MCF 10A (cell line): ENCODE results near the gene SEM1. TPM values are rescaled to one million over a fixed set of nuclear protein-coding genes. Genes with fewer than 3 reads are reported as not detected.
"Not testable (repeated sequence)": the region's sequence is repeated elsewhere in the genome, so short reads cannot be mapped to it uniquely, and the experiment has no call there.

Experiments
- BruUV-seq: library from RNA; stranded (reverse); fragments of 400-500 nt; replicated peaks from 2 replicates; lab custom pipeline; 2021; lab: Mats Ljungman, UMichigan
- CTCF ChIA-PET: fragments of 300-600 bp; sonication (Branson Sonifier 250); formaldehyde crosslinking; extraction: SDS; loops from one replicate; lab custom pipeline; 2021; ENCODE audit warnings: antibody characterized with exemption, inconsistent platforms; lab: Yijun Ruan, JAX
- POLR2A ChIA-PET: fragments of 300-600, 350-650 bp; sonication (Branson Sonifier 250); formaldehyde crosslinking; extraction: SDS; loops from one replicate; lab custom pipeline; 2020; ENCODE audit warnings: antibody characterized with exemption, inconsistent platforms; lab: Yijun Ruan, JAX
- DNase-seq: peaks from one replicate; pipeline ENCODE4 v3.0.0-alpha.2; 2018; ENCODE audit not compliant: unreplicated experiment
- H3K27ac Mint-ChIP-seq: one replicate; pipeline ENCODE4 v1.8.0; 2022; ENCODE audit warnings: mild to moderate bottlenecking, low read depth, mixed read lengths; ENCODE audit not compliant: unreplicated experiment
- H3K27me3 Mint-ChIP-seq: one replicate; pipeline ENCODE4 v1.8.0; 2022; ENCODE audit warnings: mixed read lengths; ENCODE audit not compliant: insufficient read depth, unreplicated experiment
- H3K36me3 Mint-ChIP-seq: one replicate; pipeline ENCODE4 v1.8.0; 2022; ENCODE audit warnings: mild to moderate bottlenecking, moderate library complexity, mixed read lengths; ENCODE audit not compliant: insufficient read depth, unreplicated experiment
- H3K4me1 Mint-ChIP-seq: one replicate; pipeline ENCODE4 v1.8.0; 2022; ENCODE audit warnings: mixed read lengths; ENCODE audit not compliant: insufficient read depth, unreplicated experiment
- H3K4me3 Mint-ChIP-seq: one replicate; pipeline ENCODE4 v1.8.0; 2022; ENCODE audit warnings: mild to moderate bottlenecking, moderate library complexity, mixed read lengths; ENCODE audit not compliant: unreplicated experiment
- H3K9me3 Mint-ChIP-seq: one replicate; pipeline ENCODE4 v1.8.0; 2022; ENCODE audit warnings: mixed read lengths; ENCODE audit not compliant: unreplicated experiment
- intact Hi-C: fragments of 100-400 bp; cut with micrococcal nuclease; formaldehyde crosslinking; loops from 2 replicates; pipeline ENCODE4 v1.14.1; 2022
- total RNA-seq: library from RNA; stranded (reverse); gene quantifications from 2 replicates; pipeline ENCODE4 v1.2.3, GENCODE V29; 2022
- TF ChIP-seq, protein P1 (sequence below): fragments of 200-600 bp; IDR thresholded peaks from one replicate; pipeline ENCODE4 v1.8.0; 2022; ENCODE audit warnings: antibody characterized with exemption, mild to moderate bottlenecking; ENCODE audit not compliant: unreplicated experiment

Gene SEM1
- total RNA-seq, 1 experiment from 2014 or later: 70.3 TPM

DNA sequence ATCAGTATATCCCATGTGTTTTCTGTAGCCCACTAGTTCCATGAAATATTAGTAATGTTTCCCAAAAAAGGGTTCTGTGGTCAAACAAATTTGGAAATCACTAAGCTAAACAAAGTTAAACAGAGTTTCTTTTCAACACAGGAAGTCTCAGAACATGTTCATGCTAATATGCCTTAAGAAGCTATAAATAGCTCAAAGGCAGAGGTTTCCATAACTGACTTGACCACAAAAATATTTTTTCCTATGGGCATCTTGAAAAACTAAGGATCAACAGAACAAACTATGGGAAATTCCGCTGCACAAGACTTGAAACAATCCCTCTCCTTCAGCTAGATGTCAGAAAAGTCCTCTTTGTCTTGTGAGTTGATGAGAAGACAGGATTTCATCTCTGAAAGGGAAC, 59.7 kb downstream of the SEM1 start:
- Mint-ChIP-seq H3K4me1 (no peaks in the 10 kb centered on the region), H3K9me3 (no peaks in the 10 kb centered on the region), H3K36me3 (peaks cover 3% of the 10 kb centered on the region), H3K27me3 (no peaks in the 10 kb centered on the region), H3K4me3 (no peak overlapping the region), H3K27ac (no peak overlapping the region)
- ChIA-PET POLR2A (no interaction called here), CTCF (interaction anchor here (0.6 to 0.9 kb wide), 2 partner anchors 31 to 235 kb away, joined by 3 to 4 read pairs; no protein-coding TSS in a partner anchor)
- BruUV-seq: no TSS peak
- intact Hi-C loops: no loop called here
- DNase-seq: no peak
- TF ChIP-seq, protein P1, sequence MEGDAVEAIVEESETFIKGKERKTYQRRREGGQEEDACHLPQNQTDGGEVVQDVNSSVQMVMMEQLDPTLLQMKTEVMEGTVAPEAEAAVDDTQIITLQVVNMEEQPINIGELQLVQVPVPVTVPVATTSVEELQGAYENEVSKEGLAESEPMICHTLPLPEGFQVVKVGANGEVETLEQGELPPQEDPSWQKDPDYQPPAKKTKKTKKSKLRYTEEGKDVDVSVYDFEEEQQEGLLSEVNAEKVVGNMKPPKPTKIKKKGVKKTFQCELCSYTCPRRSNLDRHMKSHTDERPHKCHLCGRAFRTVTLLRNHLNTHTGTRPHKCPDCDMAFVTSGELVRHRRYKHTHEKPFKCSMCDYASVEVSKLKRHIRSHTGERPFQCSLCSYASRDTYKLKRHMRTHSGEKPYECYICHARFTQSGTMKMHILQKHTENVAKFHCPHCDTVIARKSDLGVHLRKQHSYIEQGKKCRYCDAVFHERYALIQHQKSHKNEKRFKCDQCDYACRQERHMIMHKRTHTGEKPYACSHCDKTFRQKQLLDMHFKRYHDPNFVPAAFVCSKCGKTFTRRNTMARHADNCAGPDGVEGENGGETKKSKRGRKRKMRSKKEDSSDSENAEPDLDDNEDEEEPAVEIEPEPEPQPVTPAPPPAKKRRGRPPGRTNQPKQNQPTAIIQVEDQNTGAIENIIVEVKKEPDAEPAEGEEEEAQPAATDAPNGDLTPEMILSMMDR: no peak

DNA sequence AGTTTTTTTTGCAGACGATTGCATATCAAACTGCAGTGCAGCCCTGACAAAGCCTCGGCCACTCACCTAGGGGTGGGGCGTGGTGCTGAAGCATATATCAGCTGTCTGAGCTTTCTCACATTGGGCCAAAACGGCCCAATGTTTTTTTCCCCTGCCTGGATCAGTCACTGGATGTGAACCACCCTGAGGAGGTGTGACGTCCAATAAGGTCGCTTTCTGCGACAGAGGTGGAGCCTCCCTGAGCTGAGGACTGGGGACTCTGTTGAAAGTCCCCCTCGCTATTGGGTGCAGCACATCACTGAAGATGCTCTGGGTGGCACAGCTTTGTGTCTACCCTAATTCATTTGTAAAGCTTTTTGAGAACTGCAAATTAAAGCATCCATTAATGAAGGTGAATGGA, 60.9 kb downstream of the SEM1 start:
- Mint-ChIP-seq H3K27me3 (no peaks in the 10 kb centered on the region), H3K4me1 (no peaks in the 10 kb centered on the region)
- POLR2A ChIA-PET: no interaction called here

DNA sequence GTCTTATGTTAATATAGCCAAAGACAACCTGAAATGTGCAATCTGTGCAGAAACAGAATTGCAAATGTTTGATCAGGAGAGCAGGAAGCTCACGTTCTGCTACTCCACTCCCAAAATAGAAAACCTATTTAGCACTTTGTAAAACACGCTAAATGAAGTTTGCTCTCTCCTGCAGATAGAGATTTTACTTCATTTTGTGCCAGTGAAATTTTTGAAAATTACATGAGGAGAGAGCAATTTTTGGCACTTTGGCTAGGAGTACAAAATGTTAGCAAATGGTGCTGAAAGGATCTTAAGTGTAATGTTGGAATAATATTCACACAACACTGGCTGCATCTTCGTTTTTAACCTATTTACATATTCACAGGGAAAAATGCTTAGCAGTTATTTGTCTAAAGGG, 61.9 kb downstream of the SEM1 start:
- CTCF ChIA-PET: interaction anchor here (0.6 kb wide), 1 partner anchor 464 kb away, joined by 3 read pairs; no protein-coding TSS in a partner anchor
- H3K27ac Mint-ChIP-seq: no peak overlapping the region

More for the DNA sequence above, 60.9 kb downstream of the SEM1 start:
- BruUV-seq: no TSS peak
- Mint-ChIP-seq H3K9me3 (no peaks in the 10 kb centered on the region), H3K4me3 (no peak overlapping the region), H3K27ac (no peak overlapping the region), H3K36me3 (peaks cover 9% of the 10 kb centered on the region)
- TF ChIP-seq, protein P1: no peak
- CTCF ChIA-PET: no interaction called here
- intact Hi-C loops: no loop called here
- DNase-seq: no peak

DNA sequence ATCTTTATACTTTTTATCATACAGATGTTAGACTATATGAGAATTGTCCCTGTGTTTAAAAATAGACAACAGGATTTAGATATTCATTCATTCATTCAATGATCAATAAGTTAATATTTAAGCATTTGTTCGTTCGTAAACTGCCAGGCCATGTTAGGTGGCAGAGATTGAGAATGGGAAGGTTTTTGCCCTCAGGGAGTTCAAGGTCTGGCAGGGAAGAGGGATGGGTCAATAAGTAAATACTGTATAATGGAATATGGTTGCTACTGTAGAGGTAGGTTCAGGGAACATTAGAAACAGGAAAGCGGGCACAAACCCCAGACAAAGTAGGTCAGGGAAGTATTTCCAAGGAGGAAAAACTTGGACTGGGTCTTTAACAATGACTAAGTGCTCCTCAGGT, 64.6 kb downstream of the SEM1 start:
- Mint-ChIP-seq H3K27me3 (no peaks in the 10 kb centered on the region), H3K4me3 (no peak overlapping the region), H3K36me3 (peaks cover 9% of the 10 kb centered on the region), H3K27ac (no peak overlapping the region), H3K9me3 (no peaks in the 10 kb centered on the region), H3K4me1 (no peaks in the 10 kb centered on the region)
- POLR2A ChIA-PET: interaction anchor here (0.5 to 0.6 kb wide), 2 partner anchors 33 to 98 kb away, joined by 3 to 4 read pairs; no protein-coding TSS in a partner anchor
- BruUV-seq: no TSS peak
- DNase-seq: no peak
- intact Hi-C loops: no loop called here
- TF ChIP-seq, protein P1: no peak
- CTCF ChIA-PET: interaction anchor here (0.5 kb wide), 1 partner anchor 1277 kb away, joined by 4 read pairs; no protein-coding TSS in a partner anchor

More for the DNA sequence above, 61.9 kb downstream of the SEM1 start:
- no TSS peak for BruUV-seq
- no peaks in the 10 kb centered on the region for H3K27me3 Mint-ChIP-seq
- TF ChIP-seq, protein P1: no peak
- peaks cover 9% of the 10 kb centered on the region for H3K36me3 Mint-ChIP-seq
- POLR2A ChIA-PET: no interaction called here
- H3K9me3 Mint-ChIP-seq: no peaks in the 10 kb centered on the region
- DNase-seq: no peak
- no peak overlapping the region for H3K4me3 Mint-ChIP-seq
- intact Hi-C loops: no loop called here
- no peaks in the 10 kb centered on the region for H3K4me1 Mint-ChIP-seq

DNA sequence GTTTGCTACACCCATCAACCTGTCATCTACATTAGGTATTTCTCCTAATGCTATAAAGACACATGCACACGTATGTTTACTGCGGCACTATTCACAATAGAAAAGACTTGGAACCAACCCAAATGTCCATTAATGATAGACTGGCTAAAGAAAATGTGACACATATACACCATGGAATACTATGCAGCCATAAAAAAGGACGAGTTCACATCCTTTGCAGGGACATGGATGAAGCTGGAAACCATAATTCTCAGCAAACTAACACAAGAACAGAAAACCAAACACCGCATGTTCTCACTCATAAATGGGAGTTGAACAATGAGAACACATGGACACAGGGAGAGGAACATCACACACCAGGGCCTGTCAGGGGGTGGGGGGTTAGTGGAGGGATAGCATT, 66.2 kb downstream of the SEM1 start:
- BruUV-seq, H3K27ac Mint-ChIP-seq, H3K4me3 Mint-ChIP-seq, CTCF ChIA-PET, intact Hi-C loops, H3K27me3 Mint-ChIP-seq, DNase-seq, H3K9me3 Mint-ChIP-seq, H3K4me1 Mint-ChIP-seq, POLR2A ChIA-PET, H3K36me3 Mint-ChIP-seq: not testable (repeated sequence)
